Left kidney (tissue), 2 donors: Measurements from ENCODE around the gene WAS. TPM values are rescaled to one million over a fixed set of nuclear protein-coding genes. Genes with fewer than 3 reads are reported as not detected.
"Not testable (repeated sequence)": the region's sequence is repeated elsewhere in the genome, so short reads cannot be mapped to it uniquely, and the experiment has no call there.

Experiments
- DNase-seq: peaks from one replicate; pipeline ENCODE4 v3.0.0-alpha.2; 2013
- polyA plus RNA-seq: library from polyadenylated mRNA; unstranded; fragments of 120-200 nt; gene quantifications from one replicate; pipeline ENCODE4 v1.2.1, GENCODE V29; 2013; ENCODE audit not compliant: insufficient read length

WAS gene
- polyA plus RNA-seq, 1 donor: 2.6 TPM

DNA sequence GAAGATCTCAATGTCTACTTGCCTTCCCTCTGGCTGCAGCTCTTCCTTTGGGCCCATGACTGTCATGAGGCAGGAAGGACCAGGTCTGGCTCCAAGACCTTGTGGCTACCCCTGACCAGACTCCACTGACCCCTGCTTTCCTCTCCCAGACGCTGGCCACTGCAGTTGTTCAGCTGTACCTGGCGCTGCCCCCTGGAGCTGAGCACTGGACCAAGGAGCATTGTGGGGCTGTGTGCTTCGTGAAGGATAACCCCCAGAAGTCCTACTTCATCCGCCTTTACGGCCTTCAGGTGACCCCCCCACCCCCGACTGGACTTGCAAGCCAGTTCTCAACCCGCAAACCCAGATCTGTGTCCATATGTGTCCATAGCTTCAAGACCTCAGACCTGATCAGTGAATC lies 535 bp downstream of the WAS start:
- DNase-seq: no peak

GRCh38 chrX:48685416-48685815 lies 1.8 kb downstream of the WAS start:
- DNase-seq: no peak

- no peak for DNase-seq
These were observed 5.0 kb downstream of the WAS start for GRCh38 chrX:48688531-48689150.

GRCh38 chrX:48689208-48689920 lies 5.8 kb downstream of the WAS start:
- no peak for DNase-seq

GRCh38 chrX:48691746-48692145 lies 8.1 kb downstream of the WAS start:
- DNase-seq: not testable (repeated sequence)

- DNase-seq: no peak
These were observed 11.4 kb downstream of the WAS start for GRCh38 chrX:48694776-48695533.

DNA sequence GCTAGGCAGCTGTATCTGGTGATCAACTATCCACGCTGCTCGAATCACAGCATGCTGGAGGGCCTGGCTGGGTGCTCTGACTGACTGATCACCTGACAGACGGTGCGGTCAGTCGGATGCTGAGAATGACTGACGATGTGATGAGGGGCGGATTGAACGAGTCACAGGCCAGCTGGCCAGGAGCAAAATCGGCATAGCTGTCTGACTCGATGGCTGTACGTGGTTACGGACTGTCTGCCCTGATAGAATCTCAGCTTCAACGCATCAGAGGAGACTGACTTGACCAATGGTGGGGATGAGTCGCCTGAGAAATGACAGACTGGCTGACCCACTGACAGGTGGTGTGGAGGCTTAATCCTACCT lies 11.9 kb downstream of the WAS start:
- DNase-seq: no peak

GRCh38 chrX:48695925-48696300 lies 12.3 kb downstream of the WAS start:
- DNase-seq: no peak

GRCh38 chrX:48696301-48696908 lies 12.8 kb downstream of the WAS start, which contains the start of gene SUV39H1:
TSS of gene SUV39H1 (plus strand) at chrX:48696734. CDS start at chrX:48696785, 51 bp downstream.
- peak; percentile 78 for DNase-seq

GRCh38 chrX:48696909-48697727 lies 13.5 kb downstream of the WAS start:
- DNase-seq: no peak

DNA sequence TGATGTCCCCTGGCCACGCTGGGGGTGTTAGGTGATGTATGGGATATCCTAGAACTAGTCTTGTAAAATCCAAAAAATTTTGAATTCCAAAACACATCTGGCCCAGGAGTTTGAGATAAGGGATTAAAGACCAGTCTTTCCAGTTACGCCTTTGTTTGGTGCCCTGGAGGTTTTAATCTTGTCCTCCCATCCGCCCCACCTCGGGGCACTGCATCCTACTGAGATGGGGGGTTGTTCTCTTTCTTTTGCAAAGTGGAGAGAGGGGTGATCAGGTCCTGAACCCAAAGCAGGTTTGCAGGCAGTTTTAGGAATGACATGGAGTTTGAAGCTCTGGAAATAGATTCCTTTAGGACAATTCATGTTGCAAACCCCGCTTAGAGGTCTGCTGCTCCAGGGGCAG lies 14.7 kb downstream of the WAS start:
- no peak for DNase-seq

GRCh38 chrX:48700246-48700645 lies 16.6 kb downstream of the WAS start:
- DNase-seq: no peak

DNA sequence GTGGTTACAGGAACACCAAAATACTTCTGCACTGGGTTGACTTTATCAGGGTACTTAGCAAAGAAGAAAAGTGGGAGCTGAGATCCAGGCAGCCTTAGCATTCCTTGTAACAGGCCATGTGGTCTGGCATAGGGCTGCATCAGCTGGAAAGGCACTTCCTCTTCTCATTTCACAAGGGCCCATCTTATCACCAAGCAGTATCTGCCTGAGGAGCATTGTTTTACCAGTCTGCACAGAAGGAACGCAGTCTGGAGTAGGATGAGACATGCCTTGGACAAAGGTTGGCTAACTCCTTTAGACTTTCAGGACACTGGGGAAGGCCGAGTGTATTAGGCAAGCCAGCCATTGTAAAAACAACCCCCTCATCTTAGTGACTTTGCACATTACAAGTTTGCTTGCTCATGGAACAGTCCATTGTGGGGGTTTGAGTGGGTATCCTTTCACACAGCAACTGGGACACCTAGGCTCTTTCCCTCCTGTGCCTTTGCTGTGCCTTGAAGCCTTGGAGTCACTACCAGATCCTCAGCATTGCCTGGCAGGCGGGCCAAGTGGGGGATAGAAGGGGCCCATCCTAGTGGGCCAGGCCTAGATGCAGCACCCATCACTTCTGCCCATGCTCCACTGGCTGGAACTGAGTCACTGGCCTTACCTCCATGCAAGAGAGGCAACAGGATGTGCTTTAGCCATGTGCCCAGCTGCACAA lies 17.5 kb downstream of the WAS start:
- DNase-seq: no peak

DNA sequence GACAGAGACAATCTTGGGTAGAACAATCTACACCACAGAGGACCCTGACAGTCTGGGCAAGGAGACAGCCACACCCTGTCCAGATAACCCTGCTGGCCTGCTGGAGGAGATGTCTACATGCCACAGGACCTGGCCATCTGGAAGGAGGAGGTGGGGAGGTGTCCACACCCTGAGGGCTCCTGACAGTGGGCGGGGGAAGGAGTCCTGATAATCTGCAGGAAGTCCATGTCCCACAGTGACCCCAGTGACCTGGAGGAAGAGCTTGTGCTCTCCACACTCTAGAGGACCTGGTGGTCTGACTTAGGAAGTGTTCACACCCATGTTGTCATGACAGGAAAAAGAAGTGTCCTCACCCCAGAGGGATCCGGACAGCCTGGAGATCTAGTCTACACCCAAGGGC lies 18.4 kb downstream of the WAS start:
- no peak for DNase-seq

DNA sequence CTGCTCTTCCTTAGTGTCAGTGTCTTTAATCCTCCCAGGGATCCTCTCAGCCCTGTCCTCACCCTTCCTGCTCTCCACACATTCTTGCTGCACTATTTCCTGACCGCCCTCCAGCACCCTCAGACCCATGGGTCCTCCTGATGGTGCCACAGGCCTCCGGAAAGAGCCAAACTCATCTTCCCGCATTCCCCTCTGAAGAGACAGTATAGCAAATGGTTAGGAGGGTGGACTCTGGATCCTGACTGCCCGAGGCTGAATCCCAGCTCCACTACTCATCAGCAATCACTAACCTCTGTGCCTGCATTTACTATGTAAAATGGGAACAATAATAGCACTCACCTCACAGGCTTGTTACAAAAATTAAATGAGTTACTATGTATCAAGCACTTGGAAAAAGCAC lies 19.1 kb downstream of the WAS start:
- DNase-seq: no peak

DNA sequence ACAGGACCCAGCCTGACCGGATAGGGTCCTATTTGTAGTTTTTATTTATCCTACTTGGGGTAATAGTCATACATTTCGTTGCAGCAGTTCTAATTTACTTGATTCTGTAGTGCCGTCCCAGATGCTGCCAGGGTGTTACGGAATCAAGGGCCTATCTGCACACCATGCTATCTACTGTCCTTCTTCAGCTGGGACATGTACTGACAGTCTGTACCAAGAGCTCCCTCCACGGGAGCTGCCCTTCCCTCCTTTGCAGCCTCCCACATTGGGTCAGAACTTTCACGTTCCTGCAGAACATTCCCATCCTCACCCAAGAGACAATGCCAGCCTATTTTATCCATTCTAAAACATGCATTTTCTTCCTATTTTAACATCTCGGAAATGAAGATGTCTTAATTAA lies 19.6 kb downstream of the WAS start:
- no peak for DNase-seq

DNA sequence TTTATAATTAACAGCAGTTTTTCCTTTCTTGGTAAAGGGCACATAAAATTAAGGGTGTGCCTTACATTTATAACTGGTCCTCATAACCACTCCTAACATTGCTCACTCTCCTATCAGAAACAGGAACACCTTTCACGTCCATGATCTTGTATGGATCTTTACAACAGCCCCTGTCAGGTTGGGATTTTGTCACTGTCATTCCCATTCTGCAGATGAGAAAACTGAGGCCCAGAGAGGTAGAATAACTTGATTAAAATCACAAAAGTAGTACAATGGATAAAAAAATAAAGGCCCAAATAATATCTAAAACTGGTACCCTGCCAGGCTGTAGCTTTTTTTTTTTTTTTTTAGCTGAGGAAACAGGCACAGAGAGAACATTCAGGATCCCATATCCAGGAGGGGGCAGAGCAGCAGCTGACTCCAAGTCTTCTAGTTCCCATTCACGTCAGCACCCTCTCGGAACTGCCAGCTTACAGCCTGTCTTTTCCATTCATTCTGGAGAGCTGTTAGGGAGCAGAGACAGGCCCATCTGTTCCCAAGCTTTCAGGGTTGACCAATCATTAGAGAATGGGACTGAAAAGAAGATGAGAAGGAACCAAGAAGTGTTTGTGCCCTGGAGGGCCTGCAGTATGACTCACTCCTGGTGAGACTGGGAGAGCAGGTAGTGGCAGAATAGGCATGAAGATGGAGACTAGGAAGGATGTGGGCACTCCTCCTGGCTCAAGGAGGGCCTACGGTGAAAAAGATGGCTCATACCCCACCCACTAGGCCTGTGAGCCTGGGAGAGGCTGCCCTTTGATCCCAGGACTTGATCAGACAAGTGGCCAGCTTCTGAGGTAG lies 20.3 kb downstream of the WAS start:
- no peak for DNase-seq

DNA sequence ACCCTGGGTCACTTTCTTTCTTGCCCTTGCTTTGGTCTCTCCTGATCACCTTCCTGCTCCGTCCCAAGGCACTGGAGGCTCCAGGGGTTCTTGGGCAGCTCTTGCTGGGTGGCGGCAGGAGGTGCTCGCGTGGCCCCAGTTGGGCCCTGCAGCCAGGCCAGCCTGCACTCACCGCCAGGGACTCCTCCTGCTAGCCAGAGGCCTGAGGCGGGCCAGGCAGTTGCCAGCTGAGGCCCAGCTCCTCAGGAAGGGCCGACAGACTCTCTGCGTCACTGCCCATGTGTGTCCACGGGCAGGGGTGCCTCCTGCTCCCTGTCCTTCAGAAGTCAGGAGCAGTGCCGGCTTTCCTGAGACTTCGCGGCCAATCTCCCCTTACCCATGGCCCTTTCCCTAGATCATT lies 22.3 kb downstream of the WAS start:
- no peak for DNase-seq

GRCh38 chrX:48709522-48710112 lies 26.0 kb downstream of the WAS start:
- no peak for DNase-seq
